Panc1 (cell line): ENCODE results near the gene PDGFD.

Experiments used
- POLR2AphosphoS5 ChIP-seq: IDR thresholded peaks from 2 replicates; pipeline ENCODE4 v1.6.1; 2012; ENCODE audit warnings: mild to moderate bottlenecking, low read depth, low read length, moderate library complexity
- SIN3A ChIP-seq: IDR thresholded peaks from 2 replicates; pipeline ENCODE4 v1.6.1; 2012; ENCODE audit warnings: low read depth, mild to moderate bottlenecking, low read length, moderate library complexity, borderline replicate concordance; ENCODE audit not compliant: insufficient read depth
- TF ChIP-seq, protein P1 (sequence below): fragments of 450-650 bp; IDR thresholded peaks from 2 replicates; pipeline ENCODE4 v1.5.1; 2017; ENCODE audit warnings: mild to moderate bottlenecking
- TF ChIP-seq, protein P2 (sequence below), 2 experiments: IDR thresholded peaks; 2 replicates each; pipeline ENCODE4 v1.6.1; 2011 to 2012; ENCODE audit warnings: low read depth in 2 of 2, control low read depth in 1 of 2, low read length in 1 of 2, mild to moderate bottlenecking in 1 of 2, moderate library complexity in 1 of 2; ENCODE audit not compliant: insufficient read depth in 1 of 2

DNA sequence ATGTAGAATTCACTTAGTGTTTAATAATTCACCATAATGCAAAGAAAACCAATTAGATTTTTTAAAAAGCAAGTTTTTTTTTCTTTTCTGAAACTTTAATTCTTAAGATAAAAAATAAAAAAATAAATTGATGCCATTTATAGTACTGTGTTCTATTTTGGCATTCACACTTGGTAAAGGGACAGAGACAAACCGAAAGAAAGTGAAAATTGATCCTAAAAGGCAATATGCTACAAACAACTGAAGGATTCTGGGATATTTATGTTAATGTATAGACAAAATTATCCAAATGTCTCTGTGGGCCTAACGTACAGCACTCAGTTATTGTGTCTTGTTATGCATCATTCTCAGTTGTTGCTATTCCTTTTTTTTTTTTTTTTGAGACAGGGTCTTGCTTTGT lies 169.4 kb downstream of the PDGFD start:
- TF ChIP-seq, protein P1, sequence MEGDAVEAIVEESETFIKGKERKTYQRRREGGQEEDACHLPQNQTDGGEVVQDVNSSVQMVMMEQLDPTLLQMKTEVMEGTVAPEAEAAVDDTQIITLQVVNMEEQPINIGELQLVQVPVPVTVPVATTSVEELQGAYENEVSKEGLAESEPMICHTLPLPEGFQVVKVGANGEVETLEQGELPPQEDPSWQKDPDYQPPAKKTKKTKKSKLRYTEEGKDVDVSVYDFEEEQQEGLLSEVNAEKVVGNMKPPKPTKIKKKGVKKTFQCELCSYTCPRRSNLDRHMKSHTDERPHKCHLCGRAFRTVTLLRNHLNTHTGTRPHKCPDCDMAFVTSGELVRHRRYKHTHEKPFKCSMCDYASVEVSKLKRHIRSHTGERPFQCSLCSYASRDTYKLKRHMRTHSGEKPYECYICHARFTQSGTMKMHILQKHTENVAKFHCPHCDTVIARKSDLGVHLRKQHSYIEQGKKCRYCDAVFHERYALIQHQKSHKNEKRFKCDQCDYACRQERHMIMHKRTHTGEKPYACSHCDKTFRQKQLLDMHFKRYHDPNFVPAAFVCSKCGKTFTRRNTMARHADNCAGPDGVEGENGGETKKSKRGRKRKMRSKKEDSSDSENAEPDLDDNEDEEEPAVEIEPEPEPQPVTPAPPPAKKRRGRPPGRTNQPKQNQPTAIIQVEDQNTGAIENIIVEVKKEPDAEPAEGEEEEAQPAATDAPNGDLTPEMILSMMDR, result no peak
- TF ChIP-seq, protein P2, sequence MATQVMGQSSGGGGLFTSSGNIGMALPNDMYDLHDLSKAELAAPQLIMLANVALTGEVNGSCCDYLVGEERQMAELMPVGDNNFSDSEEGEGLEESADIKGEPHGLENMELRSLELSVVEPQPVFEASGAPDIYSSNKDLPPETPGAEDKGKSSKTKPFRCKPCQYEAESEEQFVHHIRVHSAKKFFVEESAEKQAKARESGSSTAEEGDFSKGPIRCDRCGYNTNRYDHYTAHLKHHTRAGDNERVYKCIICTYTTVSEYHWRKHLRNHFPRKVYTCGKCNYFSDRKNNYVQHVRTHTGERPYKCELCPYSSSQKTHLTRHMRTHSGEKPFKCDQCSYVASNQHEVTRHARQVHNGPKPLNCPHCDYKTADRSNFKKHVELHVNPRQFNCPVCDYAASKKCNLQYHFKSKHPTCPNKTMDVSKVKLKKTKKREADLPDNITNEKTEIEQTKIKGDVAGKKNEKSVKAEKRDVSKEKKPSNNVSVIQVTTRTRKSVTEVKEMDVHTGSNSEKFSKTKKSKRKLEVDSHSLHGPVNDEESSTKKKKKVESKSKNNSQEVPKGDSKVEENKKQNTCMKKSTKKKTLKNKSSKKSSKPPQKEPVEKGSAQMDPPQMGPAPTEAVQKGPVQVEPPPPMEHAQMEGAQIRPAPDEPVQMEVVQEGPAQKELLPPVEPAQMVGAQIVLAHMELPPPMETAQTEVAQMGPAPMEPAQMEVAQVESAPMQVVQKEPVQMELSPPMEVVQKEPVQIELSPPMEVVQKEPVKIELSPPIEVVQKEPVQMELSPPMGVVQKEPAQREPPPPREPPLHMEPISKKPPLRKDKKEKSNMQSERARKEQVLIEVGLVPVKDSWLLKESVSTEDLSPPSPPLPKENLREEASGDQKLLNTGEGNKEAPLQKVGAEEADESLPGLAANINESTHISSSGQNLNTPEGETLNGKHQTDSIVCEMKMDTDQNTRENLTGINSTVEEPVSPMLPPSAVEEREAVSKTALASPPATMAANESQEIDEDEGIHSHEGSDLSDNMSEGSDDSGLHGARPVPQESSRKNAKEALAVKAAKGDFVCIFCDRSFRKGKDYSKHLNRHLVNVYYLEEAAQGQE (IDR thresholded peaks at IDR 0.05; ENCODE audit: insufficient read depth in 1 of 2, low read depth in 2 of 2, low read length in 1 of 2), result no peak
- no peak for TF ChIP-seq POLR2AphosphoS5
- no peak for TF ChIP-seq SIN3A
